ENCODE measurements around the gene EME1.

GRCh38 chr17:50422738-50423137, 49.7 kb downstream of the EME1 start:
- TF ChIP-seq JUN (IDR thresholded peaks at IDR 0.05; ENCODE audit: borderline replicate concordance, insufficient read depth, insufficient read length, low read depth) (no peak), POLR2A (IDR thresholded peaks at IDR 0.05; ENCODE audit: low read depth, low read length) (no peak), POLR2AphosphoS5 (IDR thresholded peaks at IDR 0.05; ENCODE audit: insufficient read depth, low read depth, low read length) (no peak), CTCF (IDR thresholded peaks at IDR 0.05; ENCODE audit: extremely low read depth in 1 of 2, insufficient read depth in 1 of 2, low read depth in 1 of 2, low read length in 2 of 2) (no peak), EZH2 (IDR thresholded peaks at IDR 0.05; ENCODE audit: borderline replicate concordance, low read depth, low read length, severe bottlenecking) (no peak), MAX (IDR thresholded peaks at IDR 0.05; ENCODE audit: insufficient read depth, insufficient read length) (no peak), MYC (IDR thresholded peaks at IDR 0.05; ENCODE audit: low read depth, low read length) (no peak), GATA2 (IDR thresholded peaks at IDR 0.05; ENCODE audit: insufficient read depth, insufficient read length, low read depth, low read length) (no peak)
